Measurements from ENCODE around the gene FLT1.

The FLT1 gene

GRCh38 chr13:28485097-28485496 lies 9.8 kb downstream of the FLT1 start:
- DNase-seq = no peak

GRCh38 chr13:28483313-28483931 lies 11.5 kb downstream of the FLT1 start:
- no peak for DNase-seq

- no peak for DNase-seq
Observed at GRCh38 chr13:28479005-28479404, 15.9 kb downstream of the FLT1 start.

- no peak for DNase-seq
Observed at GRCh38 chr13:28478127-28478526, 16.8 kb downstream of the FLT1 start.

- DNase-seq = no peak
Observed at GRCh38 chr13:28477709-28477973, 17.3 kb downstream of the FLT1 start.

- no peak for DNase-seq
Observed at GRCh38 chr13:28476919-28477708, 17.8 kb downstream of the FLT1 start.

GRCh38 chr13:28475916-28476725 lies 18.8 kb downstream of the FLT1 start:
- no peak for DNase-seq

- DNase-seq = no peak
Observed at GRCh38 chr13:28474491-28475134, 20.3 kb downstream of the FLT1 start.

- DNase-seq = no peak
Observed at GRCh38 chr13:28473044-28473443, 21.9 kb downstream of the FLT1 start.

- DNase-seq = no peak
Observed at GRCh38 chr13:28471421-28471820, 23.5 kb downstream of the FLT1 start.

- DNase-seq = no peak
Observed at GRCh38 chr13:28470296-28470695, 24.6 kb downstream of the FLT1 start.

- DNase-seq = no peak
Observed at GRCh38 chr13:28469316-28469715, 25.6 kb downstream of the FLT1 start.

GRCh38 chr13:28468023-28468915 lies 26.7 kb downstream of the FLT1 start:
- DNase-seq = no peak

GRCh38 chr13:28467034-28467433 lies 27.9 kb downstream of the FLT1 start:
- no peak for DNase-seq

- no peak for DNase-seq
Observed at GRCh38 chr13:28466151-28466550, 28.8 kb downstream of the FLT1 start.

GRCh38 chr13:28464861-28465460 lies 30.0 kb downstream of the FLT1 start:
- DNase-seq = no peak

GRCh38 chr13:28463481-28463880 lies 31.4 kb downstream of the FLT1 start:
- DNase-seq = no peak

GRCh38 chr13:28459911-28460310 lies 35.0 kb downstream of the FLT1 start:
- no peak for DNase-seq

GRCh38 chr13:28458608-28459007 lies 36.3 kb downstream of the FLT1 start:
- no peak for DNase-seq

GRCh38 chr13:28458051-28458450 lies 36.9 kb downstream of the FLT1 start:
- DNase-seq = no peak

GRCh38 chr13:28457521-28457920 lies 37.4 kb downstream of the FLT1 start:
- DNase-seq = no peak

GRCh38 chr13:28455580-28456194 lies 39.2 kb downstream of the FLT1 start:
- no peak for DNase-seq

Data from activated T-cell treated with anti-CD3 and anti-CD28 coated beads, Interleukin-2, amount 50 U/mL, for 48 hours (primary cell).